ENCODE results near the gene HECW1.

DNA sequence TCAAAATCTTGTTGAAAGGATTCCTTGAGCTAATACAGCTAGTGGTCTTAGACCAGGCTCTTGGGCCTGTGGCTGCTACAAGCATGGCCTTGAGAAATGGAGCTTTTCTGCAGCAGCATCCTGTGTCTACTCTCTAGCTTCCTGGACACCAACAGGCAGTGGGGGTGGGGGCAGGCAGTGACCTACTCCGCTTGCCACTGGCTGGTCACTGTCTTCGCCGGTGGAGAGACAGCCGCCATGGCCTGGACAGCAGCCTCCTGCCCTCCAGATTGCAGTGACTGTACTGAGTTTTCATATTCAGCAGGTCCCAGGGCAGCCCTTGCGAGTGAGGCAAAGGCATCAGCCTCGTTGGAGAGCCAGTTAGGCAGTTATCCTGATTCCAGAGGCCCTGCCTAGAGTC is 204.6 kb downstream of the HECW1 start:
- TF ChIP-seq POLR2A (IDR thresholded peaks at IDR 0.05; ENCODE audit: low read depth, low read length) = no peak
- TF ChIP-seq SPI1 (IDR thresholded peaks at IDR 0.05; ENCODE audit: low read depth, low read length) = no peak
- TF ChIP-seq POLR2AphosphoS5 (IDR thresholded peaks at IDR 0.05; ENCODE audit: low read depth, low read length) = no peak

Data from GM12891 (cell line).